Epithelial cell of umbilical artery (primary cell): Measurements from ENCODE around the gene SNX14. TPM values are rescaled to one million over a fixed set of nuclear protein-coding genes. Genes with fewer than 3 reads are reported as not detected.

Source experiments
- total RNA-seq: library from RNA; depleted of rRNA; stranded (reverse); fragments of >200 nt; gene quantifications from 2 replicates; pipeline ENCODE4 v1.2.3, GENCODE V29; 2014

Gene SNX14, protein sequence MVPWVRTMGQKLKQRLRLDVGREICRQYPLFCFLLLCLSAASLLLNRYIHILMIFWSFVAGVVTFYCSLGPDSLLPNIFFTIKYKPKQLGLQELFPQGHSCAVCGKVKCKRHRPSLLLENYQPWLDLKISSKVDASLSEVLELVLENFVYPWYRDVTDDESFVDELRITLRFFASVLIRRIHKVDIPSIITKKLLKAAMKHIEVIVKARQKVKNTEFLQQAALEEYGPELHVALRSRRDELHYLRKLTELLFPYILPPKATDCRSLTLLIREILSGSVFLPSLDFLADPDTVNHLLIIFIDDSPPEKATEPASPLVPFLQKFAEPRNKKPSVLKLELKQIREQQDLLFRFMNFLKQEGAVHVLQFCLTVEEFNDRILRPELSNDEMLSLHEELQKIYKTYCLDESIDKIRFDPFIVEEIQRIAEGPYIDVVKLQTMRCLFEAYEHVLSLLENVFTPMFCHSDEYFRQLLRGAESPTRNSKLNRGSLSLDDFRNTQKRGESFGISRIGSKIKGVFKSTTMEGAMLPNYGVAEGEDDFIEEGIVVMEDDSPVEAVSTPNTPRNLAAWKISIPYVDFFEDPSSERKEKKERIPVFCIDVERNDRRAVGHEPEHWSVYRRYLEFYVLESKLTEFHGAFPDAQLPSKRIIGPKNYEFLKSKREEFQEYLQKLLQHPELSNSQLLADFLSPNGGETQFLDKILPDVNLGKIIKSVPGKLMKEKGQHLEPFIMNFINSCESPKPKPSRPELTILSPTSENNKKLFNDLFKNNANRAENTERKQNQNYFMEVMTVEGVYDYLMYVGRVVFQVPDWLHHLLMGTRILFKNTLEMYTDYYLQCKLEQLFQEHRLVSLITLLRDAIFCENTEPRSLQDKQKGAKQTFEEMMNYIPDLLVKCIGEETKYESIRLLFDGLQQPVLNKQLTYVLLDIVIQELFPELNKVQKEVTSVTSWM
- 120 and 127 TPM in 2 replicates for total RNA-seq

GRCh38 chr6:85593438-85594196 is at the start of gene SNX14:
Gene SNX14 (minus strand): TSS chr6:85593858. CDS start chr6:85593718, 140 bp downstream.

GRCh38 chr6:85642774-85643536 is 49.3 kb upstream of the SNX14 start, which contains the start of gene SYNCRIP:
Gene SYNCRIP (minus strand): TSS chr6:85642886. CDS start chr6:85641439, 1,447 bp downstream.

Other genes with a start within 250 kb of the SNX14 start
- 115 and 239 TPM in 2 replicates for gene NT5E, start 143.8 kb downstream of the SNX14 start, total RNA-seq
- gene SYNCRIP, start 49.0 kb upstream of the SNX14 start, total RNA-seq: 79.3 and 102 TPM in 2 replicates